GM19025 (cell line): ENCODE measurements around the gene CERKL.

ENCODE experiments used
- ATAC-seq: cut with Tn5 transposase; IDR thresholded peaks from one replicate; pipeline ENCODE4 v1.9.1; 2021; ENCODE audit warnings: mild to moderate bottlenecking, low read depth, moderate library complexity; ENCODE audit not compliant: unreplicated experiment

CERKL gene

GRCh38 chr2:181678861-181679543 is 22.1 kb upstream of the CERKL start:
- no peak for ATAC-seq

- ATAC-seq = no peak
These were observed 21.1 kb upstream of the CERKL start for GRCh38 chr2:181677912-181678586.

- ATAC-seq = no peak
These were observed 18.3 kb upstream of the CERKL start for GRCh38 chr2:181675254-181675653.

- ATAC-seq = no peak
These were observed 17.6 kb upstream of the CERKL start for GRCh38 chr2:181674461-181674860.

- no peak for ATAC-seq
These were observed 16.3 kb upstream of the CERKL start for GRCh38 chr2:181673173-181673572.

GRCh38 chr2:181672255-181673008 is 15.5 kb upstream of the CERKL start:
- peak; percentile 85 for ATAC-seq

GRCh38 chr2:181670632-181671031 is 13.7 kb upstream of the CERKL start:
- ATAC-seq = no peak

- ATAC-seq = no peak
These were observed 10.3 kb upstream of the CERKL start for GRCh38 chr2:181667234-181667633.

GRCh38 chr2:181662287-181662686 is 5.4 kb upstream of the CERKL start:
- no peak for ATAC-seq

GRCh38 chr2:181660181-181660580 is 3.3 kb upstream of the CERKL start:
- no peak for ATAC-seq

GRCh38 chr2:181658444-181658843 is 1.5 kb upstream of the CERKL start:
- ATAC-seq = no peak

- ATAC-seq = no peak
These were observed 474 bp upstream of the CERKL start for GRCh38 chr2:181657379-181657778.

- no peak for ATAC-seq
These were observed 1.4 kb downstream of the CERKL start for GRCh38 chr2:181655519-181655918.

- no peak for ATAC-seq
These were observed 7.4 kb downstream of the CERKL start for GRCh38 chr2:181649436-181649979.

- no peak for ATAC-seq
These were observed 8.3 kb downstream of the CERKL start for GRCh38 chr2:181648478-181649155.

GRCh38 chr2:181646415-181646987 is 10.4 kb downstream of the CERKL start:
- peak; percentile 66 for ATAC-seq

GRCh38 chr2:181643151-181643550 is 13.8 kb downstream of the CERKL start:
- no peak for ATAC-seq

- ATAC-seq = no peak
These were observed 14.8 kb downstream of the CERKL start for GRCh38 chr2:181642086-181642485.

GRCh38 chr2:181639686-181640085 is 17.2 kb downstream of the CERKL start:
- no peak for ATAC-seq

GRCh38 chr2:181632733-181633401 is 24.0 kb downstream of the CERKL start:
- ATAC-seq = peak; percentile 79
